SK-N-SH treated with all-trans-retinoic acid at 6 μM for 48 hours (cell line): ENCODE results near the gene CBX5.

Source experiments
- ARNTL ChIP-seq: fragments of 450-650 bp; formaldehyde crosslinking; IDR thresholded peaks from 2 replicates; pipeline ENCODE4 v1.5.0; 2020; ENCODE audit warnings: low read depth, mild to moderate bottlenecking, moderate library complexity, borderline replicate concordance
- BACH2 ChIP-seq: fragments of 250-450 bp; sonication (Bioruptor Pico); IDR thresholded peaks from 2 replicates; pipeline ENCODE4 v1.9.0; 2021; ENCODE audit warnings: mild to moderate bottlenecking, borderline replicate concordance
- GLIS3 ChIP-seq: fragments of 250-450 bp; sonication (Bioruptor Pico); IDR thresholded peaks from 2 replicates; pipeline ENCODE4 v1.5.0; 2020; ENCODE audit warnings: mild to moderate bottlenecking, moderate library complexity
- ISL1 ChIP-seq: fragments of 250-450 bp; sonication (Bioruptor Pico); IDR thresholded peaks from 2 replicates; pipeline ENCODE4 v2.1.2; 2022; ENCODE audit warnings: mild to moderate bottlenecking, moderate library complexity
- OSR1 ChIP-seq: fragments of 250-450 bp; sonication (Bioruptor Pico); IDR thresholded peaks from 2 replicates; pipeline ENCODE4 v1.8.0; 2022; ENCODE audit warnings: moderate library complexity, mild to moderate bottlenecking, inconsistent platforms
- PATZ1 ChIP-seq: fragments of 250-450 bp; sonication (Bioruptor Pico); IDR thresholded peaks from 2 replicates; pipeline ENCODE4 v1.8.0; 2020; ENCODE audit warnings: mild to moderate bottlenecking, moderate library complexity, borderline replicate concordance
- PPARA ChIP-seq: fragments of 250-450 bp; sonication (Bioruptor Pico); IDR thresholded peaks from 2 replicates; pipeline ENCODE4 v1.5.0; 2020; ENCODE audit warnings: mild to moderate bottlenecking, borderline replicate concordance
- SNAI2 ChIP-seq: fragments of 250-450 bp; sonication (Bioruptor Pico); IDR thresholded peaks from 2 replicates; pipeline ENCODE4 v1.5.0; 2020; ENCODE audit warnings: mild to moderate bottlenecking, moderate library complexity
- ZFP3 ChIP-seq: fragments of 250-450 bp; sonication (Bioruptor Pico); IDR thresholded peaks from 2 replicates; pipeline ENCODE4 v1.5.0; 2020; ENCODE audit warnings: mild to moderate bottlenecking, moderate library complexity
- ZFP30 ChIP-seq: fragments of 450-650 bp; formaldehyde crosslinking; IDR thresholded peaks from 2 replicates; pipeline ENCODE4 v1.5.0; 2022; ENCODE audit warnings: mild to moderate bottlenecking, moderate library complexity

- TF ChIP-seq BACH2 = no peak
- TF ChIP-seq ZFP30 = no peak
- TF ChIP-seq PATZ1 (CRISPR knock-in tag) = no peak
- TF ChIP-seq PPARA (CRISPR knock-in tag) = no peak
- no peak for TF ChIP-seq GLIS3 (CRISPR knock-in tag)
- TF ChIP-seq SNAI2 (CRISPR knock-in tag) = no peak
- TF ChIP-seq ISL1 (CRISPR knock-in tag) = no peak
- no peak for TF ChIP-seq OSR1 (CRISPR knock-in tag)
- TF ChIP-seq ZFP3 (CRISPR knock-in tag) = no peak
- no peak for TF ChIP-seq ARNTL (CRISPR knock-in tag)
Observed at GRCh38 chr12:54189198-54189539, 90.8 kb downstream of the CBX5 start.
